GM23248 (cell line): ENCODE measurements around the gene FAM89A.

Source experiments
- EZH2 ChIP-seq: fragments of 200-600 bp; sonication (generic); IDR thresholded peaks from 2 replicates; pipeline ENCODE4 v1.6.1; 2018; ENCODE audit warnings: antibody characterized with exemption, mild to moderate bottlenecking; ENCODE audit not compliant: insufficient read depth, poor library complexity, severe bottlenecking
- EZH2phosphoT487 ChIP-seq: fragments of 200-600 bp; sonication (generic); IDR thresholded peaks from 2 replicates; pipeline ENCODE4 v1.6.1; 2018; ENCODE audit warnings: antibody characterized with exemption, moderate library complexity, mild to moderate bottlenecking, low read depth; ENCODE audit not compliant: insufficient read depth

DNA sequence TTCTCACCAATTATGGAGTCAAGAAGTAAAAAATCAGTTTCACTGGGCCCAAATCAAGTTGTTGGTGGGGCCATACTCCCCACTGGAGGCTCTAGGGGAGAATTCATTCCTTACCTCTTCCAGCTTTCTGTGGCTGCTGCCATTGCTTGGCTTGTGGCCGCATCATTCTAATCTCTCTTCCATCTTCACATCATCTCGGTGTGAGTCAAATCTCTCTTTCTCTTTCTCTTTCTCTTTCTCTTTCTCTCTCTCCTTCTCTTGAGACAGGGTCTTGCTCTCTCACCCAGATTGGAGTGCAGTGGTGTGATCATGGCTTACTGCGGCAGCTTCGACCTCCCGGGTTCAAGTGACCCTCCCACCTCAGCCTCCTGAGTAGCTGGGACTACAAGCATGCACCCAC, 28.1 kb downstream of the FAM89A start:
- TF ChIP-seq EZH2 (no peak), EZH2phosphoT487 (no peak)
